ENCODE results near the gene FBXL7. TPM values are rescaled to one million over a fixed set of nuclear protein-coding genes. Genes with fewer than 3 reads are reported as not detected.

Gene FBXL7
- total RNA-seq, 1 experiment from 2014 or later, result not detected

DNA sequence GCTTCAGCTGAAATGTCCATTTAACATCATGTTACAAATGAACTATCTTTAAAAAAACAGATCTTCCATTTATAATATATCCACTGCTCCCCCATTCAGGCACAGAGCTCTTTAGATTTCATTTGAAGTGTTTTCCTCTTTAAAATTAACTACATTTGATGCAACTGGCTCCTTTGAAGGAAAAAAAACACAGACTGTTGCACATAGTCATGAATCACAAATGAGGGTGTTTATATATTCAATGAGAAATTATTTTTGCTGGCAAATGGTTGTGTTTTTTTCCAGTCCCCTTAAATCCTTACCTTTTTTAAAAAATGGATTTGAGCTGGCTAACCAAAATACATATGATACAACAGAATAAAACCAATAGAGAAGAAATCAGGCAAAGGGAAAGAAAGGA lies 240.4 kb downstream of the FBXL7 start:
- no peaks in the 10 kb centered on the region for H3K36me3 ChIP-seq (ENCODE audit: low read depth)
- H3K79me2 ChIP-seq (ENCODE audit: low read depth), result no peaks in the 10 kb centered on the region
- H2AFZ ChIP-seq, result no peak overlapping the region
- H4K20me1 ChIP-seq (ENCODE audit: insufficient read depth), result no peaks in the 10 kb centered on the region
- H3K27me3 ChIP-seq (ENCODE audit: insufficient read depth, low read depth), result no peaks in the 10 kb centered on the region
- ChIA-PET POLR2A (ENCODE audit: unreplicated experiment) (no interaction called here), CTCF (no interaction called here)
- TF ChIP-seq, protein P1, sequence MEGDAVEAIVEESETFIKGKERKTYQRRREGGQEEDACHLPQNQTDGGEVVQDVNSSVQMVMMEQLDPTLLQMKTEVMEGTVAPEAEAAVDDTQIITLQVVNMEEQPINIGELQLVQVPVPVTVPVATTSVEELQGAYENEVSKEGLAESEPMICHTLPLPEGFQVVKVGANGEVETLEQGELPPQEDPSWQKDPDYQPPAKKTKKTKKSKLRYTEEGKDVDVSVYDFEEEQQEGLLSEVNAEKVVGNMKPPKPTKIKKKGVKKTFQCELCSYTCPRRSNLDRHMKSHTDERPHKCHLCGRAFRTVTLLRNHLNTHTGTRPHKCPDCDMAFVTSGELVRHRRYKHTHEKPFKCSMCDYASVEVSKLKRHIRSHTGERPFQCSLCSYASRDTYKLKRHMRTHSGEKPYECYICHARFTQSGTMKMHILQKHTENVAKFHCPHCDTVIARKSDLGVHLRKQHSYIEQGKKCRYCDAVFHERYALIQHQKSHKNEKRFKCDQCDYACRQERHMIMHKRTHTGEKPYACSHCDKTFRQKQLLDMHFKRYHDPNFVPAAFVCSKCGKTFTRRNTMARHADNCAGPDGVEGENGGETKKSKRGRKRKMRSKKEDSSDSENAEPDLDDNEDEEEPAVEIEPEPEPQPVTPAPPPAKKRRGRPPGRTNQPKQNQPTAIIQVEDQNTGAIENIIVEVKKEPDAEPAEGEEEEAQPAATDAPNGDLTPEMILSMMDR (conservative IDR thresholded peaks at IDR 0.05), result no peak
- TF ChIP-seq EZH2 (IDR thresholded peaks at IDR 0.05; ENCODE audit: low read depth), result no peak
- no peak overlapping the region for H3K4me2 ChIP-seq
- intact Hi-C loops (cut with micrococcal nuclease; ENCODE audit: unreplicated experiment), result no loop called here
- no peaks in the 10 kb centered on the region for H3K9me3 ChIP-seq (ENCODE audit: insufficient read depth, low read depth)
- H3K9me2 ChIP-seq (ENCODE audit: insufficient read depth), result no peaks in the 10 kb centered on the region
- no peak overlapping the region for H3K4me3 ChIP-seq
- no TSS peak for BruUV-seq (replicated peaks)
- no peaks in the 10 kb centered on the region for H3K4me1 ChIP-seq (replicated peaks; ENCODE audit: insufficient read depth)
- DNase-seq, result no peak
- no peak overlapping the region for H3K27ac ChIP-seq
- H3F3A ChIP-seq (ENCODE audit: insufficient read depth, low read depth), result no peaks in the 10 kb centered on the region

DNA sequence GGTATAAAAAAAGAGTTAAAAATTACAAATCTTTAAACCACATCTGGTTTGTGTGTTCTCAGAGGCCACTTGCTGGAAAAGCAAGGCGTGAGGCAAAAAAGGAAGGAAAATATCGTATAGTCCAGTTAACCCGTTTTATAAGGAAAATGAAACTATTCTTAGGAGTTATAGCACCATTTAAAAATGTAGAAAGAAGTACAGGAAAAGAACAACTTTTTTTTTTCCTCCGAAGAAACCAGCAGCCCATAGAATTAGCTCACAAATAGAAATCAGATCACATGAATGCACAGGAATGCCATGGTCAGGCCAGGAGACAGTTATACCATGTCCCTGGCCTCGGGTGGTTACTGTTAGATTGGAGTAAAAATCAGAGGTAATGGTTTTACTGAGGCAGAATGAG lies 241.6 kb downstream of the FBXL7 start:
- POLR2A ChIA-PET (ENCODE audit: unreplicated experiment), result no interaction called here
- H3F3A ChIP-seq (ENCODE audit: insufficient read depth, low read depth), result no peaks in the 10 kb centered on the region
- no peaks in the 10 kb centered on the region for H4K20me1 ChIP-seq (ENCODE audit: insufficient read depth)
- no peaks in the 10 kb centered on the region for H3K36me3 ChIP-seq (ENCODE audit: low read depth)
- intact Hi-C loops (cut with micrococcal nuclease; ENCODE audit: unreplicated experiment), result no loop called here
- H3K4me3 ChIP-seq, result no peak overlapping the region
- no peak overlapping the region for H2AFZ ChIP-seq
- TF ChIP-seq EZH2 (IDR thresholded peaks at IDR 0.05; ENCODE audit: low read depth), result no peak
- TF ChIP-seq, protein P1 (conservative IDR thresholded peaks at IDR 0.05), result no peak
- H3K79me2 ChIP-seq (ENCODE audit: low read depth), result no peaks in the 10 kb centered on the region
- no peak overlapping the region for H3K27ac ChIP-seq
- no peaks in the 10 kb centered on the region for H3K9me3 ChIP-seq (ENCODE audit: insufficient read depth, low read depth)
- H3K9me2 ChIP-seq (ENCODE audit: insufficient read depth), result no peaks in the 10 kb centered on the region
- H3K27me3 ChIP-seq (ENCODE audit: insufficient read depth, low read depth), result no peaks in the 10 kb centered on the region
- CTCF ChIA-PET, result no interaction called here
- no peak overlapping the region for H3K4me2 ChIP-seq
- no peaks in the 10 kb centered on the region for H3K4me1 ChIP-seq (replicated peaks; ENCODE audit: insufficient read depth)
- DNase-seq, result no peak
- no TSS peak for BruUV-seq (replicated peaks)

DNA sequence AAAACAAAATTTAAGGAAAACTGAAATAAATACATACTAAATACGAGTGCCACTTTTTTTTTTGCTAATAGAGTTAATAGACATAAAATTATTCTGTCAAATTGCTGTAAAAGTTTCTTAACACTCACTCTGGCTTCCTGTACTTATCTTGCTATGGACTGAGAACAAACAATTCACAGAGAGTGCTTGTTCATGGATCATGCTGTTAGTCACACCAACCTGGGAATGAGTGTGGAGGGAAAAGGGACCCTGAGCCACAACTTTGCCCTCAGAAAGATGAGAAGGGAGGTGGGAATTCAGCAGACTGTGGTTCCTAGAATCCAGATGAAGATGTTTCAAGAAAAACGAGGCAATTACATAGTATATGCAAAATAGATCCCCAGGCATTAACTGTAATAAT lies 246.9 kb downstream of the FBXL7 start:
- Histone ChIP-seq H3K4me2 (no peak overlapping the region), H3K27me3 (ENCODE audit: insufficient read depth, low read depth) (no peaks in the 10 kb centered on the region), H3K36me3 (ENCODE audit: low read depth) (no peaks in the 10 kb centered on the region), H3K4me1 (replicated peaks; ENCODE audit: insufficient read depth) (no peaks in the 10 kb centered on the region), H3K9me3 (ENCODE audit: insufficient read depth, low read depth) (no peaks in the 10 kb centered on the region), H3F3A (ENCODE audit: insufficient read depth, low read depth) (no peaks in the 10 kb centered on the region), H3K9me2 (ENCODE audit: insufficient read depth) (no peaks in the 10 kb centered on the region), H2AFZ (no peak overlapping the region), H4K20me1 (ENCODE audit: insufficient read depth) (no peaks in the 10 kb centered on the region), H3K27ac (no peak overlapping the region), H3K4me3 (no peak overlapping the region), H3K79me2 (ENCODE audit: low read depth) (no peaks in the 10 kb centered on the region)
- intact Hi-C loops (cut with micrococcal nuclease; ENCODE audit: unreplicated experiment), result no loop called here
- TF ChIP-seq EZH2 (IDR thresholded peaks at IDR 0.05; ENCODE audit: low read depth), result no peak
- TF ChIP-seq, protein P1 (conservative IDR thresholded peaks at IDR 0.05), result no peak
- POLR2A ChIA-PET (ENCODE audit: unreplicated experiment), result no interaction called here
- DNase-seq, result no peak
- CTCF ChIA-PET, result no interaction called here
- no TSS peak for BruUV-seq (replicated peaks)
